K562 (cell line): ENCODE measurements around the gene CDR2L.

ENCODE experiments used
- CBX1 ChIP-seq: sonication (generic); IDR thresholded peaks from 2 replicates; pipeline ENCODE4 v1.6.1; 2016; ENCODE audit warnings: antibody characterized with exemption, low read depth, mild to moderate bottlenecking
- CREB1 ChIP-seq, 2 experiments: sonication (generic) in 1 of 2; formaldehyde crosslinking in 1 of 2; IDR thresholded peaks; 2 replicates each; pipeline versions ENCODE4 v1.6.1 to v1.8.0; 2012 to 2022; ENCODE audit warnings: inconsistent platforms in 1 of 2, mild to moderate bottlenecking in 1 of 2, missing genetic modification reagents in 1 of 2, moderate library complexity in 1 of 2
- CTCF ChIP-seq, 3 experiments: IDR thresholded peaks in 2 of 3; conservative IDR thresholded peaks in 1 of 3; 2 replicates each; pipeline ENCODE4 v1.5.1; 2011 to 2012; ENCODE audit warnings: low read length in 3 of 3, mild to moderate bottlenecking in 3 of 3, control low read depth in 2 of 3, improper control_type of control experiment in 1 of 3, inconsistent platforms in 1 of 3, low read depth in 1 of 3, mixed read lengths in 1 of 3, moderate library complexity in 1 of 3; ENCODE audit not compliant: insufficient read depth in 2 of 3

GRCh38 chr17:75041656-75042280 is 54.3 kb downstream of the CDR2L start:
- TF ChIP-seq CREB1 (IDR thresholded peaks at IDR 0.05) = no peak
- no peak for TF ChIP-seq CREB1 (CRISPR knock-in tag; IDR thresholded peaks at IDR 0.05)
- no peak for TF ChIP-seq CBX1
- TF ChIP-seq CTCF (IDR thresholded peaks at IDR 0.05 in 2 of 3, conservative IDR thresholded peaks at IDR 0.05 in 1 of 3; ENCODE audit: insufficient read depth in 2 of 3, low read depth in 1 of 3, low read length in 3 of 3) = no peak
